GM12892 (cell line): ENCODE results near the gene PHOX2A.

Experiments used
- DNase-seq: peaks from one replicate; pipeline ENCODE4 v3.0.0; 2011; ENCODE audit not compliant: insufficient read length
- FAIRE-seq: peaks from 2 replicates; lab custom pipeline; 2011; peaks lifted over from hg19 to GRCh38; lab: Jason Lieb, UNC
- POLR2A ChIP-seq: IDR thresholded peaks from 2 replicates; pipeline ENCODE4 v1.6.1; 2011; ENCODE audit warnings: low read depth, low read length, control low read depth
- POLR2AphosphoS5 ChIP-seq: IDR thresholded peaks from 2 replicates; pipeline ENCODE4 v1.6.1; 2011; ENCODE audit warnings: low read depth, low read length, control low read depth
- TAF1 ChIP-seq: IDR thresholded peaks from 2 replicates; pipeline ENCODE4 v1.6.1; 2011; ENCODE audit warnings: low read depth, mild to moderate bottlenecking, control low read depth, low read length, borderline replicate concordance

The PHOX2A gene

GRCh38 chr11:72230764-72231365, 13.1 kb downstream of the PHOX2A start:
- TF ChIP-seq POLR2AphosphoS5 = 0 out of 2 replicates have a peak, but pooled peaks have one; percentile 33
- no peak for TF ChIP-seq TAF1
- no peak for TF ChIP-seq POLR2A
- DNase-seq = no peak
- no peak for FAIRE-seq

- DNase-seq (no peak), FAIRE-seq (no peak)
- TF ChIP-seq POLR2AphosphoS5 = peak; percentile 40; the same call in 1 of the 2 replicates
- TF ChIP-seq TAF1 = no peak
These were observed 13.8 kb downstream of the PHOX2A start for GRCh38 chr11:72229925-72230763.

DNA sequence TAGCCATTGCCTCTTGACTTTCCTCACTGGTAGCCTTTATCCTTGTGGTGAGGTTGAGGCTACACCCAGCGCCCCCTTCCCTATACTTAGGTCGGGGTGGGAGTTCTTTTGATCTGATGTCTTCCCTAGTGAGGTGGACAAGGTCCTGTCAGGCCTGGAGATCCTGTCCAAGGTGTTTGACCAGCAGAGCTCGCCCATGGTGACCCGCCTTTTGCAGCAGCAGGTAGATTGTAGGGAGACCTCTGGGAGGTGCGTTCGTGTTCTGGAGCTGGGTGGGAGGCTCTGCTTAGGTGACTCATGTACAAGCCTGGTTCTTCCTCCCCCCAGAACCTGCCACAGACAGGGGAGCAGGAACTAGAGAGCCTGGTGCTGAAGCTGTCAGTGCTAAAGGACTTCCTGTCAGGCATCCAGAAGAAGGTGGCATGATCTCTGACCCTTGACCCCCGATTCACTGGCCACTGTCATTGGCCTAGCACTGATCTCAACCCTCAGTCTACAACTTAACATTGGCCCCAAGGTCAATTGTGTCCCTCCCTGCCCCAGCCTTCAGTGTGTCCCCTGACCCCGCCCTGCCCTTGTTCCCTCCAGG, 14.5 kb downstream of the PHOX2A start:
- DNase-seq (no peak), FAIRE-seq (no peak)
- TF ChIP-seq POLR2A (no peak), TAF1 (no peak), POLR2AphosphoS5 (no peak)

DNA sequence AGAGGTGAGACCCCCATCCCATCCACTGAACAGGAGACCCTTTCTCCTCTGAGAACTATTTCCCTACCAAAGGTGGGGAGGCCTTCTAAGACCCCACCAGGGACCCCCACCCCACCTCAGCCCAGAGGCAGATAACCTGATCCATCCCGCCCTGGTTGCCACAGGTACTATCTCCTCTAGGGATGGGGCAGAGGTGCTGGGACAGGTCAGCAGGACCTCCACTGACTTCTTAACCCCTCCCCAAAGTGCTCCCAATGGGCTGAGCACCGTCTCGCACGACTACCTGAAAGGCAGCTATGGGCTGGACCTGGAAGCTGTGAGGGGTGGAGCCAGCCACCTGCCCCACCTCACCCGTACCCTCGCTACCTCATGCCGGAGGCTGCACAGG, 15.1 kb downstream of the PHOX2A start:
- no peak for TF ChIP-seq POLR2A
- DNase-seq (no peak), FAIRE-seq (no peak)

DNA sequence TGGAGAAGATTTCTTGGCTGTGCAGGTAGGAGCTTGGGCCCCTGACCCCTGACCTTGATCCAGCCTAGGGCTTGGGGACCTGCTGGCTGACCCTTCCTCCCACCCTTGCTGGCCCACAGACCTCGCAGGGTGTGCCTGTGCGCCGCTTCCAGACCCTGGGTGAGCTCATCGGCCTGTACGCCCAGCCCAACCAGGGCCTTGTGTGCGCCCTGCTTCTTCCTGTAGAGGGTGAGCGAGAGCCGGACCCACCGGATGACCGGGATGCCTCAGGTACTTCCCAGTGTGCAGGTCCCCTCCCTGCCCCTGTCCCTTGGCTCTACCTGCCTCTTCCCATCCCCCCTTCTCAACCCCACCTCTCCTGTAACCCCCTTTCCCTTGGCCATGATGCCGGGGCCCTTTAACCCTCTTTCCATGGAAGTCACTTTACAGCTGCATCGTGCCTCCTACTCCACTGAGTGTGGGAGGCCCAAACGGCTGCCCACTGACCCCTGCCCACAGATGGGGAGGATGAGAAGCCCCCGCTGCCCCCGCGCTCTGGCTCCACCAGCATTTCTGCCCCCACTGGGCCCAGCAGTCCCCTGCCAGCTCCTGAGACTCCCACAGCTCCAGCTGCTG, 15.6 kb downstream of the PHOX2A start:
- TF ChIP-seq POLR2AphosphoS5 (no peak), POLR2A (no peak; the same call in 1 of the 2 replicates), TAF1 (no peak)
- FAIRE-seq (no peak), DNase-seq (no peak)

DNA sequence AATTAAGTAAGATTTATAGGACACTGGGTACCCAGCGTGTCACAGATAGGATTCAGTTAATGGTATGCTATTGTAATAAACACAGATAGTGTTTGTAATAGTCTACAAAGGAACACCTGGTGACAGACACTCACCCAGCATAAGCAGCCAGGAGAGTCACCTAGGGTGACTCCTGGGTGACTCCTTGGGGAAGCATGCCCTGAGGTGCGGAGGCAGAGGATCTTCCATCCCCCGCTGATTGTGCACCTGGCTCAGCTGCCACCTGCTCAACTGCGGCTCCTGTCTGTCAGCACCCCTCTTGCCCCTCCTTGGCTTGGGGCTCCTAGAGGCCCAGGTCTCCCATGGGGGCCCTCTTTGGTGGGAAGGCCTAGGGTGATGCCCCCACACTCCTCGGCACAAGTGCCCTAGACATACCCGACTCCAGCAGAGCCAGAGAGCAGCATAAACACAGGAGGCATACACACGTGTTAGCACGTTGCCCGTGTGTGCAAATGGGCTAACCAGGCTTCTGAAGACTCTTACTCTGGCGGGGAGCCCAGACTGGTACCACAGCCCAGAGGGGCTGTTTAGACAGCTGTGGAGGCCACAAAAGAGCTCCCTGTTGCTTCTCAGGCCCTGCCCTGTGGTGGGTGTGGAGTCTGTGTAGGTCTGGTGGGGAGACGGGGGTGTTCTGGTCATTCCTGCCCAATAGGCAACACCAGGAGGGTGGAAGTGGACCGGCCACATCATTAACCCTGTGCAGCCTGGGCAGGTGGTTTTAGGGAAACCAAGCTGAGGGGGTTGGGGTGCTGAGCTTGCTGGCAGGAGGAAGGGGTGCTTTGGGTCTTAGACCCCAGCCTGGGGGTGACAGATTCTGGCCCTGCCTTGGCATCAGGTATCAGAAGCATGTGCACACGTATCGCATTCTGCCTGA, 16.4 kb downstream of the PHOX2A start:
- no peak for DNase-seq
- no peak for FAIRE-seq
- TF ChIP-seq TAF1 (no peak), POLR2AphosphoS5 (no peak), POLR2A (peak; percentile 40)

DNA sequence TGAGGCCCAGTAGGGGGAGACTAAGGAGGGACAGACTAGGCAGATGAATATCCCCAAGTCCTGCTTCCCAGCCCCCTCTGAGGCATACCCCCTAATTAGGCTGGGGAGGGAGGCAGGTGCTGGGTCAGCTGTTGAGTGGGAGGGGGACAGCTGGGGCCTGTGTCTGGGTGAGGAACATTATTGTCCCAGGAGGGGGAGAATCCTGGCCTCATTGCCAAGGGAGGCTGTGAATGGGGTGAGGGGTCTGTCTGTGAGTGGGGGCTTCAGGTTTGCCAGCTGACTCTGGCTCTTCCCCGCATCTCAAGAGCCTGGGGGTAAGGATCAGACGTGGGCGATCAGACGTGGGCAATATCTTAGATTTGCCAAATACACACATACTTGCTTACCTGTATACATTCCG, 17.3 kb downstream of the PHOX2A start:
- no peak for DNase-seq
- no peak for TF ChIP-seq TAF1
- TF ChIP-seq POLR2AphosphoS5 = no peak
- TF ChIP-seq POLR2A = no peak
- FAIRE-seq = peak; percentile 24

DNA sequence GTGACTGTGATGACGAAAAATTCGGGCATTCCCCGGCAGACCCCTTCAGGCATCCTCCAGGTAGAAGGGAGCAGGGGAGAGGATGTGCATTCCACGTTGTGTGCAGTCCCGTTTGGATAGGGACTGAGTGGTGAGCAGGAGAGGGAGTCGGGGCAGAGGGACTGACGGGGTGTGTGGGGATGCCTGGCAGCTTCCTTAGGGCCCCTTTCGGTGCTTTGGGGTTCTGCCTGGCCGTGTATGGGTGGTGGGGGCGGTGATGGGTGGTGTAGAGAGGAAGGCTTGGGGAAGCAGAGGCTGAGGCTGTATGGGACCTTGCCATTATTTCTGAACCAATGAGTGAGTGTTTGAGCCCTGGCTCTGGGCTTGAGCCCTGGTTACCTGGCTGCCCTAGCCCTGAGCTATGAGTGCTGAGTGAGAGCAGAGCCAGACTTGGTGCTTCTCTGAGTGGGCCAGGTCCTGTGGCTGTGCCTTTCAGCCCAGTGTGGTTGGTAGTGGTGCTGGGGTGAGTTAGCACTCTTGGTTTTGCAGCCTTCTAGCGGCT, 18.5 kb downstream of the PHOX2A start:
- DNase-seq (no peak), FAIRE-seq (peak; percentile 90)
- TF ChIP-seq TAF1 = no peak
- TF ChIP-seq POLR2A = no peak
- TF ChIP-seq POLR2AphosphoS5 = 0 out of 2 replicates have a peak, but pooled peaks have one; percentile 31

DNA sequence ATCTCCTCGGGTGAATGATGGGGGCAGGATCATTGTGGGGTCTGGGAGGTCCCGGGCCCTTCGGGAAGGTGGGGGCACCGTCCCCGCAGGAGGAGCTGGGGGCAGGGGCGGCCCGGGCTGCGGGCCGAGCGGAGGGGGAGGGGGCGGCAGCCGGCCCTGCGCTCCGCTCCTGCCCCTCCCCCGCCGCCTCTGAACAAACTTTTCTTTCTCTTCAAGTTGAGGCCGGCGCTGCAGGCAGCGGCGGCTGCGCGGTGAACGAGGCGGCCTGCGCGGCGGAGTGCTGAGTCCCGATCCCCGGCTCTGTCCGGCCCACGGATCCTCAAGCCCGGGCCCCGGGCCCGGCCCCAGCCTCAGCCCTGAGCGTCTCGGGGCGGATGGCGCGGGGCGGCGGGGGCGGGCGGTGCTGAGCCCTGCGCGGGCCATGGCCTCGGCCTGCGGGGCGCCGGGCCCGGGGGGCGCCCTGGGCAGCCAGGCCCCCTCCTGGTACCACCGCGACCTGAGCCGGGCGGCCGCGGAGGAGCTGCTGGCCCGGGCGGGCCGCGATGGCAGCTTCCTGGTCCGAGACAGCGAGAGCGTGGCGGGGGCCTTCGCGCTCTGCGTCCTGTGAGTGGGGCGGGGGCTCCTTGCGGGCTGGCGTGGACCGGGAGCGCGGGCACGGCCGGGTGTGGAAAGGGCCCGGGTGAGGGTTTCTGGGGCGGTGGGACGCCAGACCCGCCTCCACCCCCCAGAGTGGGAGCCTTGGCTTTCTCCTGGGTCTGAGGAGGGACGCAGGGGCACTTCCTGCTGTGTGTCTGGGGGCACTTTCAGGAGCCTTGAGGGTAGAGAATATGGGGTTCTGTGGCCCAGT, 19.2 kb downstream of the PHOX2A start, which contains the start of gene INPPL1:
Gene INPPL1, plus strand, starts transcription at position 204 of the 847 bp plus-strand sequence. Its CDS starts 218 bp downstream, at position 422.
- no peak for TF ChIP-seq POLR2AphosphoS5
- TF ChIP-seq POLR2A = no peak
- TF ChIP-seq TAF1 = no peak
- FAIRE-seq (peak; percentile 30), DNase-seq (no peak)
